ENCODE measurements around the gene LFNG.

The LFNG gene

DNA sequence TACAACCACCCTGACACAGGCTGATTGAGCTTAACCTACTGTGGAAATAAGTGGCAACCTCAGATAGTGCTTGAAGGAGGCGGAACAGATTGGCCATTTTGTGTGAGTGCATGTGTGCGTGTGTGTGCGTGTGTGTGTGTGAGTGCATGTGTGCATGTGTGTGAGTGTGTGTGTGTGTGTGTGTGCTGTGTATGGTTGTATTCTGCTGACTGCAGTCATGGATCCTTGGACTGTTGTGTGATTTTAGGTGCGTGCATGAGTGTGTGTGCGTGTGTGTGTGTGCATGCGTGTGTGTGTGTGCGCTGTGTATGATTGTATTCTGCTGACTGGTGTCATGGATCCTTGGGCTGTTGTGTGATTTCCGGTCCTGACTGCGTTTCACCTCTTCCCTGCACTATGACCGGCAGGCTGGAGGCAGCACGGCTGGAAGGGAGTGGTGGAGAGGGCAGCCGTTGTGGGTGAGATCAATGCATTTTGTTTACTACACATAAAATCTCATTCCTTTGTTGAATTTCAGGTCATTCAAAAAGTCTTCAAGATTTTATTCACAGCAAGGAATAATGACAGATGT is 45.5 kb downstream of the LFNG start:
- DNase-seq (ENCODE audit: extremely low read depth, low read depth), result no peak
- TF ChIP-seq, protein P1, sequence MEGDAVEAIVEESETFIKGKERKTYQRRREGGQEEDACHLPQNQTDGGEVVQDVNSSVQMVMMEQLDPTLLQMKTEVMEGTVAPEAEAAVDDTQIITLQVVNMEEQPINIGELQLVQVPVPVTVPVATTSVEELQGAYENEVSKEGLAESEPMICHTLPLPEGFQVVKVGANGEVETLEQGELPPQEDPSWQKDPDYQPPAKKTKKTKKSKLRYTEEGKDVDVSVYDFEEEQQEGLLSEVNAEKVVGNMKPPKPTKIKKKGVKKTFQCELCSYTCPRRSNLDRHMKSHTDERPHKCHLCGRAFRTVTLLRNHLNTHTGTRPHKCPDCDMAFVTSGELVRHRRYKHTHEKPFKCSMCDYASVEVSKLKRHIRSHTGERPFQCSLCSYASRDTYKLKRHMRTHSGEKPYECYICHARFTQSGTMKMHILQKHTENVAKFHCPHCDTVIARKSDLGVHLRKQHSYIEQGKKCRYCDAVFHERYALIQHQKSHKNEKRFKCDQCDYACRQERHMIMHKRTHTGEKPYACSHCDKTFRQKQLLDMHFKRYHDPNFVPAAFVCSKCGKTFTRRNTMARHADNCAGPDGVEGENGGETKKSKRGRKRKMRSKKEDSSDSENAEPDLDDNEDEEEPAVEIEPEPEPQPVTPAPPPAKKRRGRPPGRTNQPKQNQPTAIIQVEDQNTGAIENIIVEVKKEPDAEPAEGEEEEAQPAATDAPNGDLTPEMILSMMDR (IDR thresholded peaks at IDR 0.05; ENCODE audit: low read depth, low read length, missing control alignments), result no peak
- H3K4me3 ChIP-seq (replicated peaks; ENCODE audit: low read depth, low read length), result no peak overlapping the region

DNA sequence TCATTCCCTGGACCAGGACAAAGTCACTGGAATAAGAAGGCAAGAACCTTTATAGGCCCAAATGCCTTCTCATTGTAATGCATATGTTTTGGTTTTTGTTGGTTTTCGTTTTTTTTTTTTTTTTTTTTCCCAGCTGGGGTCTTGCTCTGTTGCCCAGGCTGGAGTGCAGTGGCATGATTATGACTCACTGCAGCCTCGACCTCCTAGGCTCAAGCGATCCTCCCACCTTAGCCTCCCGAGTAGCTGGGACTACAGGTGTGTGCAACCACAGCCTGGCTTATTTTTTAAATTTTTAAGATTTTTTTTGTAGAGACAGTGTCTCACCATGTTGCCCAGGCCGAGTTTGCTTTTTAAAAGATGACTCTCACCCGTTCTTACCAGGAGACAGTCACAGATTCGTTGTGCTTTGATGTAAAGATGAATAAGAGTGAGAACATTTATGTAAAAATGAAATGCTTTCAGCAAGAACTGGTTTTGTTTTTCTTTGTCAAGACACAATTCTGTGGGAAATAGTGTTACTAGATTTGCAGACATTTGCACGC is 46.8 kb downstream of the LFNG start:
- H3K4me3 ChIP-seq (replicated peaks; ENCODE audit: low read depth, low read length), result no peak overlapping the region
- TF ChIP-seq, protein P1 (IDR thresholded peaks at IDR 0.05; ENCODE audit: low read depth, low read length, missing control alignments), result no peak
- no peak for DNase-seq (ENCODE audit: extremely low read depth, low read depth)

DNA sequence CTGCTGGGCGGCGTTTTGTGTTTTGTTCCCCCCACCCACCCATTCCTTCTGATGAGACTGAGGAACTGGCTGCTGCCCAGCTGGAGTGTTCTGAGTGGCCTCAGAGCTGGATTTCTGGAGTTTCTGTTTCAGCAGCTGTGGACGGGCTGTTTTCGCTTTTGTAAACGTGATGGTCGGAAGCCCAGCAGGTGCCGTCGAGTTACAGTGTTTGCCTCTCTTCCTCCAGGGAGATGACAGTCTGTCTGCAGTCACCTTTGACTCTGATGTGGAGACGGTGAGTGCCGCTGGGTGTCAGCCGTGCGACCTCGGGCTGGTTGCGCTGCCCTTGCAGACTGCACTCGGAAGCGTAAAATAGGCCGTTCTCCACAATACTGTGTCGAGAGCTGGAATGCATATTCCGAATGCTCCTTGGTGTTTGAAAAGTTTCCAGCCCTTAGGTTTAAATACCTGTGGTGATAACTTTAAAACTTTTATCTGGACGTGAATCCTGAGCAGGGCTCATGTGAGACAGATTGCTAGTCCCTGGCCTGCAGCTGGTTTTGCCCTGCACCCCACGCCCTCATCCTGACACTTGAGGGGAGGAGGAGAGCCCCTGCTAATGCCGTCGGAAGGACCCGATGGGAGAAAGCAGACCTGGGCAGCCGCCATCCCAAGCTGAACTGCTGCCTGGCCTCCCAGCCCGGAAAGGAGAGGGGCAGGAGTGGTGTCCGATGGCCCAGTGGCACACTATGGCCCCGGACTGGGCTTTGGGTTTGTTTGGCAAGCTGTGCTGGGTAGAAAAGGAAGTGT is 47.5 kb downstream of the LFNG start:
- DNase-seq (ENCODE audit: extremely low read depth, low read depth), result no peak
- TF ChIP-seq, protein P1 (IDR thresholded peaks at IDR 0.05; ENCODE audit: low read depth, low read length, missing control alignments), result no peak
- H3K4me3 ChIP-seq (replicated peaks; ENCODE audit: low read depth, low read length), result no peak overlapping the region

DNA sequence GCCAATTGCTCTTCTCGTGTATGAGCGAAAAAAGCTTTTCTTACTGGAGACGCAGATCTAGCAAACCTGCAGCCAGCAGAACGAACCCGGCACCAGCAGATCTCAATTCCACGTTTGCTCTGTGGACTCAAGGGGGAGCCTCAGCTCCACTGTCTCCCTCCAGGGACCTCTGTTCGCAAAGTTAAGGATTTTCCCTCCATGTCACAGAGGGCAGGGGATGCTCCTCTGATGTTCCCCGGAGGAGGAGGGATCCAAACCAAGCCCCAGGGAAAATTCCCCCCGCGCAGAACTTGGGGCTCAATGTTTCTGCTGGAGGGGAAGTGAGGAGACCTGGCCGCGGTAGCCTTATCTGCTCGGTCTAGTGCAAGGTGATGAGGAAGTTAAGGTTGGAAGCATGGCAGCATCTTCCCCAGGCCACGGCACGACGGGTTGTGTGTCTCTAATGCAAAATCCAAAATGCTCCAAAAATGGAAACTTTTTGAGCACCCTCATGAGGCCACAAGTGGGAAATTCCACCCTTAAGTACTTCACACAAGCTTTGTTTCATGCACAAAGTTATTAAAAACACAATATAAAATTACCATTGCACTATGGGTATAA is 48.2 kb downstream of the LFNG start:
- no peak overlapping the region for H3K4me3 ChIP-seq (replicated peaks; ENCODE audit: low read depth, low read length)

DNA sequence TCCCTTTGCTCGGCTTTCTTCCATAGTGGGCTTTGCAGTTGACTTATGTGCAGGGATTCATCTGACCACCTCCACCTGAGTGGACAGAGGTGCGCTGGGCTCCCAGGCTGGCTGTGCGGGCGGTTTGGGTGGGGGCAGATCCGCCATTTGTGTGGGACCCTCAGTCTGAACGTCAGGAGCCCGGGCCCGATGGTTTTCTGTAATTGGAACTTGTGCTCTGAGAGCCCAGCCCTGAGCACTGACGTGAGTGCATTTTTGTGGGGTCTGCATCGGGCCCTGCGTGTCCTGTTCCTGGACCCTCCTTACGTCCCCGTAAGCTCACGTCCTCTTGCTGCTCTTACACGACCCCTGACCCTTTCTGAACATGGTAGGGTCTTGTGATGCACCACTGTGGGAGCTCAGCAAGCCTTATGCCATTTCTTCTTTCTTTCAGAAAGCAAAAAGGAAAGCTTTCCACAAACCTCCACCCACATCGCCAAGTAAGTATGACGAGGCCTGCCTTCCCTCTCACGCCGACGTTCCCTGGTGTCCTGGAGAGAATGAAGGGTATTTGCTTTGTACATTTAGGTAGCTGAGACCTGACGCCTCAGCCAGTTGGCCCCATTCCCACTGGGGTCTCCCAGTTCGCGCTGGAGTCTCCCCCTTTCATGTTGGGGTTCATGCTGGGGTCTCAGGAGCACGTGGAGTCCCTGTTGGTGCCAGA is 49.1 kb downstream of the LFNG start:
- TF ChIP-seq, protein P1 (IDR thresholded peaks at IDR 0.05; ENCODE audit: low read depth, low read length, missing control alignments), result no peak
- no peak overlapping the region for H3K4me3 ChIP-seq (replicated peaks; ENCODE audit: low read depth, low read length)
- no peak for DNase-seq (ENCODE audit: extremely low read depth, low read depth)

More for the DNA sequence above, 48.2 kb downstream of the LFNG start:
- no peak for DNase-seq (ENCODE audit: extremely low read depth, low read depth)
- TF ChIP-seq, protein P1 (IDR thresholded peaks at IDR 0.05; ENCODE audit: low read depth, low read length, missing control alignments), result peak; percentile 59

DNA sequence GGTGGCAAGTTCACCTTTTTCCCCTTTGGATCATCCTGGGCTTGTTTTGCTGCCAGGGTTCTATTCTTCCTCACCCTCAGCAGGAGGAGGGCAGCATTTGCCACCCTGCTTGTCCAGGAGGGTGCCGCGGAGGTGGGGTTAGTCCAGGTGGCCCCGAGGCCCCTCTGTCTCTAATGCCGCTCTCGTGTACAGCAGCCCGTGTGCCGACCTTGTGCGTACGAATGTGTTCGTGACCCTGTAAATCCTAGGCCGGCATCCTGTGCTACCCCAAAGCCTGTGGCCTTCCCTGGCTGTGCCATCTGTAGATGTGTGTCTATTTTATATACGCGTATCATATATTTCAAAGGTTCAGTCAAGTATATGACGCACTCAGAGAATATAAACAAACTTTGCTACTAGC is 49.8 kb downstream of the LFNG start:
- DNase-seq (ENCODE audit: extremely low read depth, low read depth), result no peak
- TF ChIP-seq, protein P1 (IDR thresholded peaks at IDR 0.05; ENCODE audit: low read depth, low read length, missing control alignments), result no peak
- H3K4me3 ChIP-seq (replicated peaks; ENCODE audit: low read depth, low read length), result no peak overlapping the region

Measured in HFF-Myc (cell line).